ENCODE measurements around the gene LYSMD1.

DNA sequence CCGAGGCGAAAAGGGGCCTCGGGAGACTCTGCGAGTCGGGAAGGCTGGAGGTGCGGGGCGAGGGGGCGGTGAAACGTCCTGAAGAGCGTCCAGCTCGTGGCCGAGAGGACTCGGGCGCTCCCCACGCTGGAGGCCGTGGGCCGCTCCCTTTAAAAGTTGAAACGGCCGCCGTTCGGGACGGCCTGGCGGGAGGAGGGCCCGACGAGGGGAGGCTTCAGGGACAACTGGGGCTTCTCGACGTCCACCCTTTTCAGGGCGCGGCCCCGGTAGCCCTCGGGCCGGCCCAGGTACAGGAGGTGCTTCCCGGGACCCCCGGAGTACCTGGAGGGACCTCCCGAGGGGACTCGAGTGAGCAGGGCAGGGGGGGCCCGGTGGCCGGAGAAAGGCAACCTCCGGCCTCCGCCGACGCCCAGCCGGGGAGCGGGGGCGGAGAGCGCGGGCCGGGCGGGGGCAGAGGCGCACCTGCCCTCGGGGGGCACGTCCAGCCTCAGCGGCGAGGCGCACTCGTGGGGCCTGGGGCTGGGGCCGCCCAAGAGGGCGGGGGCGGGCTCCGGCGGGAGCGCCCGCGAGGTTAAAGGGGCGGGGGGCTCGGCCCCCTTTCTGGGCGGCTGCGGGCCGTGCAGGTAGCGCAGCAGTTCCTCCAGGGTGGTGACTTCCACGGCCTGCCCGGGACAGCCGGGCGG, 33.2 kb downstream of the LYSMD1 start:
- TF ChIP-seq, protein P1, sequence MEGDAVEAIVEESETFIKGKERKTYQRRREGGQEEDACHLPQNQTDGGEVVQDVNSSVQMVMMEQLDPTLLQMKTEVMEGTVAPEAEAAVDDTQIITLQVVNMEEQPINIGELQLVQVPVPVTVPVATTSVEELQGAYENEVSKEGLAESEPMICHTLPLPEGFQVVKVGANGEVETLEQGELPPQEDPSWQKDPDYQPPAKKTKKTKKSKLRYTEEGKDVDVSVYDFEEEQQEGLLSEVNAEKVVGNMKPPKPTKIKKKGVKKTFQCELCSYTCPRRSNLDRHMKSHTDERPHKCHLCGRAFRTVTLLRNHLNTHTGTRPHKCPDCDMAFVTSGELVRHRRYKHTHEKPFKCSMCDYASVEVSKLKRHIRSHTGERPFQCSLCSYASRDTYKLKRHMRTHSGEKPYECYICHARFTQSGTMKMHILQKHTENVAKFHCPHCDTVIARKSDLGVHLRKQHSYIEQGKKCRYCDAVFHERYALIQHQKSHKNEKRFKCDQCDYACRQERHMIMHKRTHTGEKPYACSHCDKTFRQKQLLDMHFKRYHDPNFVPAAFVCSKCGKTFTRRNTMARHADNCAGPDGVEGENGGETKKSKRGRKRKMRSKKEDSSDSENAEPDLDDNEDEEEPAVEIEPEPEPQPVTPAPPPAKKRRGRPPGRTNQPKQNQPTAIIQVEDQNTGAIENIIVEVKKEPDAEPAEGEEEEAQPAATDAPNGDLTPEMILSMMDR (conservative IDR thresholded peaks at IDR 0.05; ENCODE audit: low read depth, low read length): no peak
- no peak for TF ChIP-seq POLR2A (IDR thresholded peaks at IDR 0.05; ENCODE audit: low read depth, low read length)

Data from IMR-90 (cell line).